Suppressor macrophage treated with lipopolysaccharide for 4 hours (primary cell): ENCODE results near the gene FUT7.

ENCODE experiments used
- DNase-seq: peaks from one replicate; pipeline ENCODE4 v3.0.0-alpha.2; 2020

Gene FUT7

GRCh38 chr9:136981588-136982231 lies 50.2 kb downstream of the FUT7 start:
- DNase-seq: no peak

- DNase-seq: no peak
Observed at GRCh38 chr9:136980669-136981478, 51.0 kb downstream of the FUT7 start.
